Upper lobe of left lung (tissue), 6 donors: ENCODE data around the gene TMEM218. TPM values are rescaled to one million over a fixed set of nuclear protein-coding genes. Genes with fewer than 3 reads are reported as not detected.
A peak's percentile ranks its signal among the peaks of the same experiment; 100 is the strongest.

Experiments
- ATAC-seq, 2 donors: fragments of 200-7000 bp; cut with Tn5 transposase; one replicate each; pipeline ENCODE4 v1.9.1; 2022; ENCODE audit warnings: mild to moderate bottlenecking in 2 of 2, moderate library complexity in 2 of 2; ENCODE audit not compliant: low FRiP score in 2 of 2
- DNase-seq, 2 donors: peaks; one replicate each; pipeline ENCODE4 v3.0.0-alpha.2; 2019 to 2020
- H3K27ac ChIP-seq, 4 donors: fragments of 200-600 bp; sonication (generic); one replicate each; pipeline ENCODE4 v1.5.1; 2016 to 2019
- H3K27me3 ChIP-seq, 4 donors: fragments of 200-600 bp; sonication (generic); one replicate each; pipeline ENCODE4 v1.5.1; 2017 to 2019
- H3K36me3 ChIP-seq, 4 donors: fragments of 200-600 bp; sonication (generic); one replicate each; pipeline ENCODE4 v1.5.1; 2016 to 2019
- H3K4me1 ChIP-seq, 4 donors: fragments of 200-600 bp; sonication (generic); one replicate each; pipeline ENCODE4 v1.5.1; 2018 to 2019
- H3K4me3 ChIP-seq, 4 donors: fragments of 200-600 bp; sonication (generic); one replicate each; pipeline ENCODE4 v1.5.1; 2017 to 2019; ENCODE audit warnings: mild to moderate bottlenecking in 2 of 4, moderate library complexity in 1 of 4
- H3K9me3 ChIP-seq, 4 donors: fragments of 200-600 bp; sonication (generic); one replicate each; pipeline ENCODE4 v1.5.1; 2018 to 2019
- EP300 ChIP-seq, 4 donors: sonication (generic); formaldehyde crosslinking; IDR thresholded peaks; one replicate each; pipeline ENCODE4 v1.5.1; 2017; ENCODE audit warnings: antibody characterized with exemption in 4 of 4, control low read depth in 2 of 4
- POLR2A ChIP-seq, 4 donors: fragments of 450-650 bp; IDR thresholded peaks; one replicate each; pipeline ENCODE4 v1.5.1; 2016 to 2017; ENCODE audit warnings: antibody characterized with exemption in 4 of 4, mild to moderate bottlenecking in 2 of 4
- POLR2AphosphoS5 ChIP-seq, 2 donors: sonication (generic); formaldehyde crosslinking; IDR thresholded peaks; one replicate each; pipeline ENCODE4 v1.5.1; 2017; ENCODE audit warnings: antibody characterized with exemption in 2 of 2
- WGBS, 2 donors: methylation state at CpG; one replicate each; pipeline ENCODE4 v1.1.5; 2017 to 2018; 5-methylcytosine and 5-hydroxymethylcytosine counted together
- total RNA-seq, 6 donors: library from RNA; depleted of rRNA in 4 of 6; stranded (reverse); fragments of >200 nt in 4 of 6; gene quantifications; one replicate each; pipeline versions ENCODE4 v1.1.0 to v1.2.1, GENCODE V29; 2016 to 2021
- TF ChIP-seq, protein P1 (sequence below), 6 experiments: fragments of 450-650 bp in 4 of 6; fragments of 200-600 bp in 2 of 6; sonication (generic) in 2 of 6; IDR thresholded peaks; one replicate each; pipeline ENCODE4 v1.5.1; 2016 to 2019; ENCODE audit warnings: antibody characterized with exemption in 6 of 6
- donor health status: DM: no; HTN: no; CAD: no; lungs with moderate emphysema.
- donor health status: DM: no; HTN: yes; CAD: no; lungs with severe emphysema.

The TMEM218 gene
- total RNA-seq, 6 donors from 2014 or later: 11.1 to 25.1 (median 17.3) TPM

DNA sequence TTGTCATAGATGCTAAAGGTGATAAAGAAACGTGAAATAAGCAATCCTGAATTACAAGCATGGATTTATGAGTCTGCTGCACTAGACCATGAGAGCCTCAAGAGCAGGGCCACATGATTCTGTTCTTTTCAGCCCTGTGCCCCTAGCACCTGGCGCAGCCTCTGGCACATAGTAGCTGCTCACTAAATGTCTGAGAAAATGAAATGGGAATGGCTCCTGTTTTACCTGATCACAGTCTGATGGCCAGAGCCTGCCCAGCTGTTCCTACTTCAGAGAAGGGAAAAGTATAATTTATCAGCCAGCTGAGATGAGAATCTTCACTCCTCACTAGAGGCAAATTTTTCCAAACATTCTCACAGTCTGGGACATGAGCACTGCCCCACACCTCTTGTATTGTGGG is 42.4 kb upstream of the TMEM218 start:
- peak in 1 of 2 donors; percentile 10 for DNase-seq
- no peaks in the 10 kb centered on the region for H3K27me3 ChIP-seq
- no peak overlapping the region for H3K27ac ChIP-seq
- no peaks in the 10 kb centered on the region for H3K4me1 ChIP-seq
- H3K36me3 ChIP-seq: no peaks in the 10 kb centered on the region
- 74 to 84% methylated on average over 2 of the region's 2 CpGs for WGBS, 2 donors
- TF ChIP-seq POLR2AphosphoS5 (IDR thresholded peaks at IDR 0.05) (no peak), EP300 (IDR thresholded peaks at IDR 0.05) (no peak), POLR2A (IDR thresholded peaks at IDR 0.05) (no peak)
- TF ChIP-seq, protein P1, sequence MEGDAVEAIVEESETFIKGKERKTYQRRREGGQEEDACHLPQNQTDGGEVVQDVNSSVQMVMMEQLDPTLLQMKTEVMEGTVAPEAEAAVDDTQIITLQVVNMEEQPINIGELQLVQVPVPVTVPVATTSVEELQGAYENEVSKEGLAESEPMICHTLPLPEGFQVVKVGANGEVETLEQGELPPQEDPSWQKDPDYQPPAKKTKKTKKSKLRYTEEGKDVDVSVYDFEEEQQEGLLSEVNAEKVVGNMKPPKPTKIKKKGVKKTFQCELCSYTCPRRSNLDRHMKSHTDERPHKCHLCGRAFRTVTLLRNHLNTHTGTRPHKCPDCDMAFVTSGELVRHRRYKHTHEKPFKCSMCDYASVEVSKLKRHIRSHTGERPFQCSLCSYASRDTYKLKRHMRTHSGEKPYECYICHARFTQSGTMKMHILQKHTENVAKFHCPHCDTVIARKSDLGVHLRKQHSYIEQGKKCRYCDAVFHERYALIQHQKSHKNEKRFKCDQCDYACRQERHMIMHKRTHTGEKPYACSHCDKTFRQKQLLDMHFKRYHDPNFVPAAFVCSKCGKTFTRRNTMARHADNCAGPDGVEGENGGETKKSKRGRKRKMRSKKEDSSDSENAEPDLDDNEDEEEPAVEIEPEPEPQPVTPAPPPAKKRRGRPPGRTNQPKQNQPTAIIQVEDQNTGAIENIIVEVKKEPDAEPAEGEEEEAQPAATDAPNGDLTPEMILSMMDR (IDR thresholded peaks at IDR 0.05): no peak
- no peaks in the 10 kb centered on the region for H3K9me3 ChIP-seq
- H3K4me3 ChIP-seq: no peak overlapping the region
- ATAC-seq: no peak

DNA sequence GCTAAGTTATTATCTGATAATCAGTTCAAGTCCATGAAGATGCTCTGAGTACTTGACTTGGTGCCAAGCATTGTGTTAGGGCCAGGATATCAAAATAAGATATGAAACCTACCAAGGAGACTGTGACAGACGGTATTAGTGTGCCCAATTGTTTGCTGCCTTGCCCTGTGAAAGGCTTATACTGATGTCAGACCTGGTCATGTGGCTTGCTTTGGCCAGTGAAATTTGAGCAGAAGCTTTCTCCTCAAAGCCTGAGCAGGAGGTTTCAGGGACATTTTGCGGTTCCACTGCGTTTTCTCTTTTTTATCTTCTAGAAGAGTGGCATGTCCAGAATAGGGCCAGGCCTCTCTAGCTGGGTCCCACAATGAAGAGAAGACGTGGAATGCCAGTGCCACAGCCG is 37.3 kb upstream of the TMEM218 start:
- WGBS, 2 donors: 78 to 81% methylated on average over 5 of the region's 5 CpGs
- Histone ChIP-seq H3K36me3 (no peaks in the 10 kb centered on the region), H3K27ac (no peak overlapping the region), H3K9me3 (no peaks in the 10 kb centered on the region), H3K4me3 (no peak overlapping the region), H3K4me1 (no peaks in the 10 kb centered on the region), H3K27me3 (no peaks in the 10 kb centered on the region)
- TF ChIP-seq EP300 (IDR thresholded peaks at IDR 0.05) (no peak), POLR2AphosphoS5 (IDR thresholded peaks at IDR 0.05) (no peak), POLR2A (IDR thresholded peaks at IDR 0.05) (no peak)
- TF ChIP-seq, protein P1 (IDR thresholded peaks at IDR 0.05): no peak
- DNase-seq: no peak
- no peak for ATAC-seq

DNA sequence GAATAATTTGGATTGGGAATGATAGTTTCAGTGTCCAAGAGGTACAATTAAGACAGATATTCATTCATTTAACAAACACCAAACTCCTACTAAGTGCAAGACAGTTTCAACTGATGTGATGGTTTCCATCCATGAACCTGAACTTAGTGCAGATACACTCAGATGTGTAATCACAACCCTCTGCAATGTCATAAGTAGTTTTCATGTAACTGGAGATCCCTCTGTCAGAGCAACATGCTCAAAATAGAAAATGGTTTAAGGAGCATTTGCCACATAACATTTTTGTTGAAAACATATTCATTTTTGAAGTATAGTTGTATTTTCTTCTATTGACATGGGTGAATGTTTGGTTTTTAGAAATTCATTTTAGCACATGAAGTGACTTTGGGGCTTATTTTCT is 36.6 kb upstream of the TMEM218 start:
- Histone ChIP-seq H3K4me3 (no peak overlapping the region), H3K4me1 (no peaks in the 10 kb centered on the region), H3K27me3 (no peaks in the 10 kb centered on the region), H3K9me3 (no peaks in the 10 kb centered on the region), H3K36me3 (no peaks in the 10 kb centered on the region), H3K27ac (no peak overlapping the region)
- DNase-seq (no peak), ATAC-seq (no peak)
- TF ChIP-seq POLR2A (IDR thresholded peaks at IDR 0.05): no peak
- TF ChIP-seq, protein P1 (IDR thresholded peaks at IDR 0.05): no peak
- no peak for TF ChIP-seq POLR2AphosphoS5 (IDR thresholded peaks at IDR 0.05)
- no peak for TF ChIP-seq EP300 (IDR thresholded peaks at IDR 0.05)

DNA sequence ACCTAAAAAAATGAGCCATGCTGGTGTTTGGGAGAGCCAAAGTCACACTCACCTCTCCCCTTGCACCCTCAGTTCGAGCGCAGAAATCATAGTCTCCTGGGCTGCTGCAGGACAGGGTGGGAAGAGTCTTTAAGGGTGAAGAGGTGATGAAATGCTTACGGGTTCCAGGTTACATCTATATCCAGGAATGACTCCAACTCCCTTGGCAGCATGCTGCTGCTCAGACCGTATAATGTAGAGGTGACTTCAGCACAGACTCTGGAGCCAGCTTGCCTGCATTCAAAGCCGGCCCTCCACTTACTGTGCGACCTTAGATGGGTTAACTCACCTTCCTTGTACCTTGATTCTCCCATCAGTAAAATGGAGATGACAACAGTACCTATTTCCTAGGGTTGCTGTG is 35.9 kb upstream of the TMEM218 start:
- 84 to 91% methylated on average over 4 to 6 of the region's 6 CpGs for WGBS, 2 donors

DNA sequence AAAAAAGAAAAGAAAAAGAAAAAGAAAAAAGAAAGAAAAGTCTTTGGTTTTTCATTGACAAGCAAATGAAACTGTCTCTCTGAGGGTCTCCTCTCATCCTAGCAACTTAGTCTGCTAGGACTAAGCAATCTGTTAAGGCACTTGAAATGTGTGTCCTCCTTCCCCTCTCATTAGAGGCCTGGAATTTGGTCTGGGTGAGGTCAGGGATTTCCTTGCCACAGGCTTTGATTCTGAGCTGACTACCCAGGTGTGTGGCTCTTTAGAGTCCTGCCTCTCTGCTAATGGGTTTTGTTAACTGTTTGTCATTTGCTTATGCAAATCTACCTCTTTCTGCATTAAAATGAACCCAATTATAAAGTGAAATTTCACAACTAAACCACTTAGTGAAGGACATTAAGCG is 34.8 kb upstream of the TMEM218 start:
- Histone ChIP-seq H3K27me3 (no peaks in the 10 kb centered on the region), H3K4me1 (peaks cover 0 to 7% (median 6%) of the 10 kb centered on the region in 4 donors), H3K36me3 (no peaks in the 10 kb centered on the region), H3K4me3 (no peak overlapping the region), H3K9me3 (no peaks in the 10 kb centered on the region), H3K27ac (no peak overlapping the region)
- TF ChIP-seq EP300 (IDR thresholded peaks at IDR 0.05): no peak
- TF ChIP-seq POLR2A (IDR thresholded peaks at IDR 0.05): no peak
- no peak for TF ChIP-seq POLR2AphosphoS5 (IDR thresholded peaks at IDR 0.05)
- TF ChIP-seq, protein P1 (IDR thresholded peaks at IDR 0.05): no peak
- 78 to 88% methylated on average over 1 of the region's 1 CpG for WGBS, 2 donors
- DNase-seq: no peak
- ATAC-seq: no peak

More for the DNA sequence above, 35.9 kb upstream of the TMEM218 start:
- Histone ChIP-seq H3K27me3 (no peaks in the 10 kb centered on the region), H3K9me3 (no peaks in the 10 kb centered on the region), H3K27ac (no peak overlapping the region), H3K4me3 (no peak overlapping the region), H3K36me3 (no peaks in the 10 kb centered on the region), H3K4me1 (no peaks in the 10 kb centered on the region)
- DNase-seq: no peak
- no peak for ATAC-seq
- no peak for TF ChIP-seq POLR2AphosphoS5 (IDR thresholded peaks at IDR 0.05)
- no peak for TF ChIP-seq EP300 (IDR thresholded peaks at IDR 0.05)
- TF ChIP-seq, protein P1 (IDR thresholded peaks at IDR 0.05): no peak
- no peak for TF ChIP-seq POLR2A (IDR thresholded peaks at IDR 0.05)
